Measurements from ENCODE around the gene AKAP6.

- TF ChIP-seq REST (IDR thresholded peaks at IDR 0.05; ENCODE audit: low read depth), result no peak
- no peak for TF ChIP-seq CTCF (IDR thresholded peaks at IDR 0.05 in 2 of 3, conservative IDR thresholded peaks at IDR 0.05 in 1 of 3; ENCODE audit: borderline replicate concordance in 1 of 3, insufficient read depth in 1 of 3, low read depth in 2 of 3, low read length in 2 of 3)
- TF ChIP-seq ZBTB33 (IDR thresholded peaks at IDR 0.05; ENCODE audit: extremely low read depth, insufficient replicate concordance, low read length), result no peak
- no peak for TF ChIP-seq POLR2AphosphoS5 (IDR thresholded peaks at IDR 0.05; ENCODE audit: low read depth, low read length)
- no peak for TF ChIP-seq POLR2A (IDR thresholded peaks at IDR 0.05; ENCODE audit: borderline replicate concordance, extremely low read depth, insufficient read depth, insufficient read length)
- no peak for TF ChIP-seq EZH2 (IDR thresholded peaks at IDR 0.05)
- TF ChIP-seq CEBPB (IDR thresholded peaks at IDR 0.05; ENCODE audit: low read depth), result no peak
- TF ChIP-seq SP1 (IDR thresholded peaks at IDR 0.05; ENCODE audit: low read depth), result no peak
- TF ChIP-seq SRF (IDR thresholded peaks at IDR 0.05; ENCODE audit: low read depth), result no peak
Measured at GRCh38 chr14:32694795-32695449, 365.8 kb downstream of the AKAP6 start.
